Hepatic stellate cell (primary cell): ENCODE measurements around the gene FZD2.
"Not testable (repeated sequence)": the region's sequence is repeated elsewhere in the genome, so short reads cannot be mapped to it uniquely, and the experiment has no call there.

Source experiments
- DNase-seq: peaks from one replicate; pipeline ENCODE4 v3.0.0; 2011; ENCODE audit warnings: low spot score

FZD2 gene

GRCh38 chr17:44575403-44575802, 18.1 kb downstream of the FZD2 start:
- DNase-seq: no peak

- DNase-seq: no peak
Measured at GRCh38 chr17:44578947-44579346, 21.7 kb downstream of the FZD2 start.

- DNase-seq: no peak
Measured at GRCh38 chr17:44581868-44582267, 24.6 kb downstream of the FZD2 start.

DNA sequence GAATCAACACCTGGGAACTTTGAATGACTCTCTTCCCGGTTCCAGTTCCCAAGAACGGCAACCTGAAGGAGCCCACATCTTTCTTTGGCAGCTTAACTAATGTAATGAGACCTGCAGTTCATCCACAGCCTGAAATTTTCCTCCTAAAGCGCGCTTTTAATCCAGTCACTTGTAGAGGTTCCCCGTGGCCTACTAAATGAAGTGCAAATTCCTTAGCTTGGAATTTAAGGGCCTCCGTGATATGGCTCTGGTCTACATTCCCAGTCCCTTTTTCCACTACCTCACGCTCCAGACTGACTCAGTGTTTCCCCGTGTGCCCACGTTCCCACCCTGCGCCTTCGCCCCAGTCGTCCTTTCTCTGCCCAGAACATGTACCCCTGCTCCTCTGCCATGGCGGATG, 27.2 kb downstream of the FZD2 start:
- DNase-seq: no peak

DNA sequence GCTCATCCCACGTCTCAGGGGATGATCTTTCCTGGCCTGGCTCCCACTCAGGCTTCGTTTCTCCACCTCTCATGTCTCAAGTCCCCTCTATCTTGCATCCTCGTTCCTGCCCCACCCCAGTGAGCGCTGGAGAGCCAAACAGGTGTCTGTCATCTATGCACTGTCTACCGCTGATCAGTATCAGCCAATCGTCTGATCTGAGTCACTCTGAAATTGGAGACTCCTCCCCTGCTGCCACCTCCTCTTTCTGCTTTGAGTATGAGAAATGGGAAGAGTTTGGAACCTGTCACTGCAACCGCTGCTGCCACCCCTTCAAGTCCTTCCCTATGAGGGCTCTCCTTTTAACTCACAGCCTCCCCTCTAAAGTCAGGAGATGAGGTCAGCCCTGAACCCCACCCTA, 28.0 kb downstream of the FZD2 start:
- no peak for DNase-seq

DNA sequence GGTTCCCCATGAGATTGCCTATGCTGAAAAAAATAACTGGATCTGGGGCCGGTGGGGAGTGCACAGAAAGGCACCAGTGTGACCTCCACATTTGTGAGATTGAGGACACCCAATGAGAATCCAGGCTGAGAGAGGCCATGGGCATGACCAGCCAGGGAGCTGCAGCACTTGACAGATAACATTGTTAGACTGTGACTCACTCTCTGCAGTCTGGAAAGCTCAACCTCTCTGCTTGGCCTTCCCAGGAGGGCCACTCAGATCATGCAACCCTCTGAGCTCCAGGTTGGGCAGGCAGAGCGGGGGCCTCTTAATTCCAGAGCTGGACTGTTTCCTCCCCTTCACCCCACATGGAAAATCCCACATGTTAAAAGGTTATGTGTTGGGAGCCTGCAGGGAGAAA, 30.1 kb downstream of the FZD2 start:
- DNase-seq: peak; percentile 90

DNA sequence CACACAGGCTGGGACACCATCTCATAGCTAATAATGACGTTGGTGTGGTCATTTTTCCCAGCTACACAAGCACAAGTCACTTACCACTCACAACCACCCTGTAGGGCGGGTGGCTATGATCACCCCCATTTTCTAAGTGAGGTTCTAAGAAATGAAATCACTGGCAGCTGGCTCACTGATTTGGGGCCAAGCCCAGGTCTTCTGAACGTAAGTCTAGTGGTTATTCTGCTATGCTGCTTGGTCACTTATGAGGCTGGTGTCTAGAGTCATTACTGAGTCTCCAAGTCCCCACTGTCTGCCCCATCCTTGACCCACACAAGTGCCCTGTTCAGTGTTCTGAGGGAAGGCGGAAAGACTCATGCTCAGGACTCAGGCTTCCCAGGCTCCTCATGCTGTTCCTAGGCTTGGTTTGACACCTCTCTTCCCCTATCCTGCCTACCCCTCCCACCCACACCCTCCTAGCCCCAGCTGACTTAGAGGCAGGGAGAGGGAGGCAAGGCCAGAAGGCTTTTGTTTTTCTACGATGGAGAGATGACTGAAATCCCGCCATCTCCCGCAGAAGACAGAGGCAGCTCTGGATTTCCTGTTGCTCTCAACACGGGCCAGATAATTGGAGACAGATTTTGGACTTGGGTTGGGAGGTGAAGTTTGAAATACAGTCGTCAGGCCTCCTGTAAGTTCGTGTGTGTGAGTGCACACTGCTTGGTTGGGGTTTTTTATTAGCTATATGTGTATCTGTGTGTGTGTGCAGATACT, 32.2 kb downstream of the FZD2 start:
- no peak for DNase-seq

- not testable (repeated sequence) for DNase-seq
Measured at GRCh38 chr17:44590072-44590462, 32.8 kb downstream of the FZD2 start.

- not testable (repeated sequence) for DNase-seq
Measured at GRCh38 chr17:44590762-44591161, 33.5 kb downstream of the FZD2 start.

GRCh38 chr17:44591206-44591605, 33.9 kb downstream of the FZD2 start:
- DNase-seq: no peak

GRCh38 chr17:44593156-44593555, 35.9 kb downstream of the FZD2 start:
- DNase-seq: no peak

DNA sequence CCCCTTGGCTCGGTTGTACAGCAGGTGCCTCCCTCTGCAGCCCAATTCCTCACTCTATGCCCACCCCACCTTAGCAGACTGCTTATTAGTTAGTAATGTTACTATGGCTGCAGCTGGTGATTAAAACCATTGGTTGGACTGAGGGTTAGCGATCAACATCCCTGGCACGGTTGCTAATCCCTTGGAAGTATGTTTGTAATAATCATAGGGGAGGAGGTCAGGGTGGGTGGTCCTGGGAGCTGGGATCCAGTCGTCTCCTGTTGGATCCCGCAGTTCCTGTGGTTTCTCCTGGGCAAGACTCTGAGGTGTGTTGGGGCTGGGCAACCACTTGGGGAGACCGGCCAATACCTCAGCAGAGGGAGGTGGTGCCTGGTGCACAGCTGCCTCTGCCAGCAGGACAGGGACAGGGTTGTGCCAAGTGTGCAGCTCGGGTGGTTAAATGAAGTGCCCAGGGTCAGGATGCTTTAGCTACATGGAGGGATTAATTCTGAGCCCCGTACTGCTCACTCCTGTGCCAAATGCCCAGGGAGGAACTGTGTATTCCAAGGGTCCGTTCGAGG, 38.0 kb downstream of the FZD2 start:
- DNase-seq: no peak

DNA sequence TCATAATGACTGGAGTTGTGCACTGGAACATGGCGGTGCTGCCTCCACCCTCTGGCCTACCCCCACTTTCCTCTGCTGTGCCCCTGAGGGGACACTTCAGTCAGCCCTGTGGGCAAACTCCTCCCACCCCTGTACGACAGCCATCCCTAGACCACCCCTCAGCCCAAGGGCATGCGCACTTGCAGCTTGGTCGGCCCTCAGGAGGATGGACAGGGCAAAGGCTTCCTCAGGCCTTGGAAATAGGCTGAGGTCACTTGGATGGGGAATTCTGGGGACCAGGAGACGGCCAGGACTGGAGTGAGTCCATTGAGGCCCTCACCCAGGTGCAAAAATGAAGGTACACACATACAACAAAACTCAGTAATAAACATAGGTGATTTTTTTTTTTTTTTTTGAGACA, 41.0 kb downstream of the FZD2 start:
- DNase-seq: no peak

DNA sequence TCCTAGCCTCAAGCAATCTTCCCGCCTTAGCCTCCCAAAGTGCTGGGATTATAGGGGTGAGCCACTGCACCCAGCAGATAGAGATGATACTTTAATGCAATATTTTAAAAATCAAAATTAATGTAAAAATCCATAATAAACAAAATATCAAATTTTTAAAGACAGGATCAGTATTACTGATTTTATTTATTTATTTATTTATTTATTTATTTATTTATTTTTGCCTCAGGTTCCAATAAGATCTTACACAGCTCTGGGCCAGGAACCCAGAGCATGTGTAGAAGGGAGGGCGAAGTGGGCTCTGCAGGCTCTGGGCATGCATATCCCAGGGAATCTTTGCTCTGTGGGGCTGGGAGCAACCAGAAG, 41.6 kb downstream of the FZD2 start:
- no peak for DNase-seq

DNA sequence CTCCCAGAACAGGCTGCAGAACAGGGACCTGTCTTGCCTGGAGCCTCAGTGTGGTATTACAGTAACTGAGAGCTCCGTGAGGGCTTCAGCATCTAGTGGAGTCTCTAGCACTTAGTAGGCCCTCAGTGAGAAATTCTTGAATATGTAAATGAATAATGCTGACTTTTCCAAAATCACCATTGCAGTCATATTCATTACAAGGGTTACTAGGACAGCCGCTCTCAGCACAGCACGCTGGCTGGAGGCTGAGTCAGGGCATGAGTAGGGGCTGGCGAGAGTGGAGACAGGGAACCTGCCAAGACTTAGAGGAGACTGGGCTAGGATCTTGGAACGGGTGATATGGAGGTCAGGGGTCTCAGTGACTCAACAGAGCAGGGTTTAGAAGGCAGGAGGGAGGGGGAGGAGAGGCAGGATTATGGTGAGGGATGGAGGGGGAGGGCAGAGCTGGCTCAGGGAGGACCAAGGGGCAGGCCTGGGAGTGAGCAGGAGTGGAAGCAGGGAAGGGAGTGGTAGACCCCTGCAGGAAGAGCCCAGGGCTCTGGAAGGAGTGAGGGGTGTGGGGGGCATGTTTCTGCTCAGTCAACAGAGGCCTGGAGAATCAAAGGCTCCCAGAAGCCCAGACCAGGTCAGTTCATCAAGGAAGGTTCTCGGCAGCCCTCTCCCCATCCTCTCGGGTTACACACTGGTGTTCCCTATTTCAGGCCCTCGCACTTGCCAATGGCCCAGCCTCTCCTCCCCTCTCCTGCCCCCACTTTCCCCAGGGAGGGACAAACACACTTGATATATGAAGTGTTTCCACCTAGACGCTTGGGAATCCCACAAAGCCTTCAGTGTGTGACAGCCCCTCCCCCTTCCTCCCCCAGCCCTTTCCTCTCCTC, 42.3 kb downstream of the FZD2 start:
- DNase-seq: peak; percentile 94

DNA sequence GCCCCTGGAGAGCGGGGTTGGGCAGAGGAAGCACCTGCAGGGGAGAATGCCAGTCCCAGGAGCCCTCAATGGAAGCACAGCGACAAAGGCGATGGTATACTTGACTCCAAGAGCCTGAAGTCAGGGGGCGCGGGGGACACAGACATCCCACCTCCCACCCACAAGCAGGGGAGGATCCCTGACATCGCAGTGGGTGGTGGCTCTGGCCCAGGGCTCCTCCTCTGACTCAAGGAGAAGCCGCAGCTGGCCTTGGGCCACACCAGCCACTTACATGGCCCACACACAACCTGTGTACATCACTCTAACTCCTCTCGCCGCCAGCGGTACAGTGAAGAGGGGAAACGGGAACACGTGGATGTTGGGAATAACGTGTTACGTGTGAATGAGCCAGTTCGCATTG, 44.3 kb downstream of the FZD2 start:
- no peak for DNase-seq

GRCh38 chr17:44601973-44602372, 44.7 kb downstream of the FZD2 start:
- no peak for DNase-seq

DNA sequence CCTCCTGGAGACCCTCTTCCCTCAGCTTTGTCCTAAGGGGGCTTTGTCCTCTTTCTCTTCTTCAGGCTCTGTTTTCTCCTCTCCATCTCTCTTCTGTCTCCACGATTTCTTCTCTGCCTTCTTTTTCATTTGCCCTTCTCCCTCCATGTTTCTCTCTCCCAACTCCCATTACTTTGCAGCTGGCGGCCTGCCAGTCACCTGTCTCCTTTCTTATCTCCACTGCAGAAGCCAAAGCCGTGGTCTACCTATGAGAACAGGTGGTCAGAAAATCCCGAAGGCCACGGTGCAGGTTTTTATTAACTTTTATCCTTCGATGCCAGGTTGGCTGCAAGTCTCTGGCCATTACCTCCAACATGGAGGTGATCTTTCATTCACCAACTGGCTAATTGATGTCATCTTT, 45.1 kb downstream of the FZD2 start:
- no peak for DNase-seq

DNA sequence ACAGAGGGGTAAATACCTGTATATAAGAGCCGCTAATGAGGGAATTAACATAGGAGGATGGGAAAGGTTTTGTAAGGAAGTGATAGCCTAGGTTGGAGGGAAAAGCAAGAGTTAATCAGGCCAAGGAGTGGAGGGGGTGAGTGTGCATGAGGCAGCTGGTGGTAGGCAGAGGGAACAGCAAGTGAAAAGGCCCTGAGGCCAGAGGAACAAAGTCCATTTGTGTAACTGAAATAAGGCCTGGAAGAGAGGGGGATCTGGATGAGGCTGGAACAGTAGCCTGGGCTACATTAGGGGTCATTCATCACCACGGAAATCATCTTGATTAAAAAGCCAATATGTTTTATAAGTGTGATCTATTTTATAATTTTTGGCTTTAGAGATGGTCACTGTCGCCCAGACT, 45.7 kb downstream of the FZD2 start:
- no peak for DNase-seq

DNA sequence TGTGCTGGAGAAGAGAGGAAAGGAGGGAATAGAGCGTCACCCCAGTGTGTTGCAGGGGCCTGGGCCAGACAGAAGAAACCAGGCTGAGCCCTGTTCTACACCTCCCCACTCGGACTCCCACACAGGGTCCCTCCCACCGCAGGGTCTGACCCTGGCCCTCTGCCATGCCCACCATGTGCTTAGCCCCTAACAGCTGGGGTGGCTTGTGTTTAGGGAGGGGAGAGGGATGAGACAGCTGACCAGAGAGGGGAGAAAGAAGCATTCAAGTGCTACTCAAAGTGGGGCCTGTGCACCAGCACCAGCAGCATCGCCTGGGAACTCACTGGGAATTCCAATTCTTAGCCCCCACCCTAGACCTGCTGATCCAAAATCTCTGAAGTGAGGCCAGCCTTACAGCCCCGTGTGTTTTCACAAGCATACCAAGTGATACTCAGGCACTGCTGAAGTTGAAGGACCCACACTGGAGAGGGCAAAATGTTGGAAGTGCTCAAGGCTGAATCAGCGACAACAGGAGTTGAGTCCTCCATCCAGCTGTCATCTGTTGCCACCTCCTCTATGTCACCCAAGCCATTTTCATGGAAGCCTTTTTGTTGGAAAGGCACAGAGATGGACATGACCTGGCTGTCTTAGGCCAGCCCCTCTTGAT, 47.0 kb downstream of the FZD2 start:
- DNase-seq: no peak

- no peak for DNase-seq
Measured at GRCh38 chr17:44604768-44605485, 47.6 kb downstream of the FZD2 start.

DNA sequence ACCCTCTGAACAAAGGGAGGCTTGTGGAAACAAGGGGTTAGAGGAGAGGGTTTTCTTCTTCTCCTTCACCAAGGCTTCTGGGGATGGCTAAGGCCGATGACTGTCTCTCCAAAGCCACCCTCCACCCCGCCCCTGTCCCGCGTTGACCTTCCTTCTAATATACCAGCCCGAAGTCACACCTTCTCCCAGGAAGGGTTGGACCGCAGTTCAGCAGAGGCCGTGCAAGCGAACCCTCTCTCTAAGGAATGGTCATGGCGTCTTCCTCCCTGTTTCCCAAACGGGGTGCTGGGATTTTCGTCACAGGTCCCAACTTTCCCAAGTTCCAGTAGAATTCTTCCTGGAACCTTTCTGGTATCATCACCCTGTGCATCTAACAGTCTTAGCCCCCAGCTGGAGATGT, 49.4 kb downstream of the FZD2 start:
- no peak for DNase-seq
